ENCODE data around the gene CEP295NL.

DNA sequence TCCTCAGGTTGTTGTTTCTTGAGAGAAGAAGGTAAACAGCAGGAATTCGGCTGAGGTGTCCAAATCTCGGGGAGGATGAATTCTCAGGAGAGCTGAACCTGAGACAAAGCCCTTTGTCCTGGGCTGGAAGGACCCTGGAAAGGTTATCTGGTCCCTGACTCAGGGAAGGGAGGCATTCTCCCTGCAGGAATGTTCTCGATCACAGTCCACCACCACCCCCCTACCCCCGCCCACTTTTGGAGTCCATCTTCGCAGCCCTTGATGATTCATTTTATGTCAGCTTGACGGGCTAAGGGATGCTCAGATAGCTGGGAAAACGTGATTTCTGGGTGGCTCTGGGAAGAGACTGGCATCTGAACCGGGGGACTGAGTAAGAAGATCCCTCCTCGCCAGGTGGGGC, 1.4 kb upstream of the CEP295NL start:
- TF ChIP-seq POLR2AphosphoS5 (IDR thresholded peaks at IDR 0.05): no peak
- TF ChIP-seq CTCF (IDR thresholded peaks at IDR 0.05 in 8 of 11, conservative IDR thresholded peaks at IDR 0.05 in 3 of 11): no peak
- no peak for TF ChIP-seq POLR2A (IDR thresholded peaks at IDR 0.05)

All from spleen (tissue), 7 donors.